H1 (cell line): ENCODE measurements around the gene ARHGEF28. TPM values are rescaled to one million over a fixed set of nuclear protein-coding genes. Genes with fewer than 3 reads are reported as not detected.

ENCODE experiments used
- CTCF ChIA-PET: fragments of 300-600 bp; sonication (Branson Sonifier 250); formaldehyde crosslinking; loops from one replicate; lab custom pipeline; 2021; ENCODE audit not compliant: partially characterized antibody; lab: Charles Lee
- POLR2A ChIA-PET: fragments of 300-600 bp; sonication (Branson Sonifier 250); formaldehyde crosslinking; loops from one replicate; lab custom pipeline; 2021; ENCODE audit warnings: inconsistent platforms; ENCODE audit not compliant: partially characterized antibody; lab: Charles Lee
- DNase-seq, 2 experiments: peaks; one replicate each; pipeline versions ENCODE4 v3.0.0 to v3.0.0-alpha.2; 2010 to 2022; ENCODE audit warnings: low spot score in 2 of 2, low read depth in 1 of 2, mixed read lengths in 1 of 2
- FAIRE-seq: peaks from 2 replicates; lab custom pipeline; 2011; peaks lifted over from hg19 to GRCh38; lab: Jason Lieb, UNC
- H2AFZ ChIP-seq: 2 replicates; pipeline ENCODE4 v1.8.1; 2012; ENCODE audit warnings: low read length, inconsistent platforms
- H2AK5ac ChIP-seq: 2 replicates; pipeline ENCODE4 v1.6.1; 2013; ENCODE audit warnings: low read depth, low read length
- H2BK120ac ChIP-seq: replicated peaks from 2 replicates; pipeline ENCODE3; 2013; ENCODE audit warnings: low read depth, low read length, inconsistent platforms
- H2BK12ac ChIP-seq: 2 replicates; pipeline ENCODE4 v1.6.1; 2013; ENCODE audit warnings: low read depth, low read length
- H2BK15ac ChIP-seq: 2 replicates; pipeline ENCODE4 v1.6.1; 2013; ENCODE audit warnings: low read length
- H2BK20ac ChIP-seq: 2 replicates; pipeline ENCODE4 v1.6.1; 2013; ENCODE audit warnings: low read length
- H2BK5ac ChIP-seq: 2 replicates; pipeline ENCODE4 v1.6.1; 2013; ENCODE audit warnings: low read depth, low read length
- H3K14ac ChIP-seq: 2 replicates; pipeline ENCODE4 v1.6.1; 2013; ENCODE audit warnings: inconsistent platforms; ENCODE audit not compliant: insufficient read length
- H3K18ac ChIP-seq: 2 replicates; pipeline ENCODE4 v1.6.1; 2013; ENCODE audit warnings: low read length; ENCODE audit errors: extremely low read depth
- H3K23ac ChIP-seq: 2 replicates; pipeline ENCODE4 v1.6.1; 2013; ENCODE audit warnings: inconsistent platforms; ENCODE audit not compliant: insufficient read length
- H3K23me2 ChIP-seq: 2 replicates; pipeline ENCODE4 v1.6.1; 2013; ENCODE audit warnings: low read depth, low read length
- H3K27ac ChIP-seq: 2 replicates; pipeline ENCODE4 v1.6.1; 2011; ENCODE audit warnings: low read depth, low read length, inconsistent platforms
- H3K27me3 ChIP-seq, 4 experiments: replicated peaks in 1 of 4; 1 replicate in 1 of 4; 2 replicates in 3 of 4; pipeline versions ENCODE4 v1.6.1 to v1.8.1; 2011 to 2013; ENCODE audit warnings: low read length in 3 of 4, mild to moderate bottlenecking in 3 of 4, inconsistent platforms in 2 of 4, mixed read lengths in 2 of 4, moderate library complexity in 1 of 4; ENCODE audit not compliant: control insufficient read depth in 3 of 4, insufficient read depth in 3 of 4; ENCODE audit errors: extremely low read depth in 1 of 4
- H3K36me3 ChIP-seq, 4 experiments: 2 replicates each; pipeline versions ENCODE4 v1.6.1 to v1.8.1; 2011 to 2013; ENCODE audit warnings: mild to moderate bottlenecking in 4 of 4, low read length in 3 of 4, moderate library complexity in 2 of 4, control low read depth in 1 of 4, inconsistent platforms in 1 of 4; ENCODE audit not compliant: insufficient read depth in 4 of 4, control insufficient read depth in 2 of 4
- H3K4ac ChIP-seq: replicated peaks from 2 replicates; pipeline ENCODE3; 2013; ENCODE audit warnings: low read length, low read depth, mixed read lengths, inconsistent platforms; ENCODE audit not compliant: insufficient read length
- H3K4me1 ChIP-seq, 4 experiments: replicated peaks in 1 of 4; 1 replicate in 1 of 4; 2 replicates in 3 of 4; pipeline versions ENCODE4 v1.6.1 to v1.8.1; 2011 to 2013; ENCODE audit warnings: low read length in 3 of 4, inconsistent platforms in 2 of 4, mixed read lengths in 1 of 4; ENCODE audit not compliant: insufficient read depth in 4 of 4, control insufficient read depth in 3 of 4
- H3K4me2 ChIP-seq, 2 experiments: 2 replicates each; pipeline versions ENCODE4 v1.6.1 to v1.8.1; 2011 to 2013; ENCODE audit warnings: low read depth in 2 of 2, low read length in 2 of 2, control low read depth in 1 of 2, inconsistent platforms in 1 of 2, mild to moderate bottlenecking in 1 of 2; ENCODE audit not compliant: insufficient read depth in 1 of 2
- H3K4me3 ChIP-seq, 4 experiments: fragments of 200-600, 300-600 bp in 1 of 4; sonication (generic), shearing (Covaris generic), sonication (Bioruptor Twin) in 1 of 4; 2 replicates each; pipeline versions ENCODE4 v1.5.1 to v1.8.1; 2011 to 2016; ENCODE audit warnings: low read length in 4 of 4, low read depth in 3 of 4, control low read depth in 2 of 4, inconsistent platforms in 2 of 4, mild to moderate bottlenecking in 2 of 4, mixed read lengths in 1 of 4, moderate library complexity in 1 of 4; ENCODE audit not compliant: insufficient read depth in 2 of 4; ENCODE audit errors: extremely low read depth in 1 of 4
- H3K56ac ChIP-seq: replicated peaks from 2 replicates; pipeline ENCODE3; 2013; ENCODE audit warnings: low read depth, mild to moderate bottlenecking, mixed read lengths, low read length, inconsistent platforms; ENCODE audit not compliant: insufficient read length
- H3K79me1 ChIP-seq: 2 replicates; pipeline ENCODE4 v1.6.1; 2013; ENCODE audit warnings: low read depth, low read length, control low read depth
- H3K79me2 ChIP-seq, 2 experiments: 2 replicates each; pipeline versions ENCODE4 v1.6.1 to v1.8.1; 2012 to 2013; ENCODE audit warnings: low read length in 2 of 2, mild to moderate bottlenecking in 2 of 2, inconsistent platforms in 1 of 2; ENCODE audit not compliant: insufficient read depth in 2 of 2, control insufficient read depth in 1 of 2
- H3K9ac ChIP-seq, 4 experiments: replicated peaks in 1 of 4; 1 replicate in 1 of 4; 2 replicates in 3 of 4; pipeline versions ENCODE4 v1.6.1 to v1.8.1; 2011 to 2013; ENCODE audit warnings: low read depth in 3 of 4, low read length in 3 of 4, control low read depth in 2 of 4, mild to moderate bottlenecking in 2 of 4, moderate library complexity in 2 of 4, inconsistent platforms in 1 of 4; ENCODE audit errors: extremely low read depth in 1 of 4
- H3K9me3 ChIP-seq, 2 experiments: 2 replicates each; pipeline versions ENCODE4 v1.6.1 to v1.8.1; 2012 to 2013; ENCODE audit warnings: mild to moderate bottlenecking in 2 of 2, moderate library complexity in 2 of 2, control low read depth in 1 of 2, inconsistent platforms in 1 of 2, low read depth in 1 of 2, low read length in 1 of 2, mixed read lengths in 1 of 2; ENCODE audit not compliant: insufficient read depth in 2 of 2
- H4K20me1 ChIP-seq, 2 experiments: replicated peaks in 1 of 2; 2 replicates each; pipeline versions ENCODE3 to v1.8.1; 2011 to 2013; ENCODE audit warnings: inconsistent platforms in 2 of 2, low read length in 2 of 2, mild to moderate bottlenecking in 1 of 2; ENCODE audit not compliant: insufficient read depth in 2 of 2, control insufficient read depth in 1 of 2
- H4K5ac ChIP-seq: 2 replicates; pipeline ENCODE4 v1.6.1; 2013; ENCODE audit warnings: low read length, low read depth, mixed read lengths, inconsistent platforms; ENCODE audit not compliant: insufficient read length
- H4K8ac ChIP-seq: 2 replicates; pipeline ENCODE4 v1.8.0; 2013; ENCODE audit warnings: mild to moderate bottlenecking, moderate library complexity, low read length, inconsistent platforms; ENCODE audit not compliant: insufficient read depth; ENCODE audit errors: extremely low read depth
- H4K91ac ChIP-seq: replicated peaks from 2 replicates; pipeline ENCODE3; 2013; ENCODE audit warnings: low read length, mixed read lengths, inconsistent platforms; ENCODE audit not compliant: insufficient read length
- CEBPB ChIP-seq: IDR thresholded peaks from 2 replicates; pipeline ENCODE4 v1.6.1; 2012; ENCODE audit warnings: low read depth, low read length
- CHD1 ChIP-seq: IDR thresholded peaks from 2 replicates; pipeline ENCODE4 v1.6.1; 2012; ENCODE audit warnings: low read depth, low read length, improper control_type of control experiment
- WGBS, 2 experiments: shearing (Covaris generic) in 1 of 2; methylation state at CpG; one replicate each; pipeline versions ENCODE4 v1.1.6 to v1.1.7; 2013 to 2015; ENCODE audit warnings: low lambda C conversion rate in 2 of 2, mixed read lengths in 2 of 2, inconsistent platforms in 1 of 2, low coverage in 1 of 2, missing lambda C conversion rate in 1 of 2; ENCODE audit not compliant: insufficient replicate concordance in 2 of 2, insufficient coverage in 1 of 2, insufficient read length in 1 of 2; ENCODE audit errors: extremely low coverage in 1 of 2, missing lambda C conversion rate in 1 of 2; 5-methylcytosine and 5-hydroxymethylcytosine counted together
- polyA plus RNA-seq, 7 experiments: library from polyadenylated mRNA; depleted of rRNA in 3 of 7; stranded (reverse) in 5 of 7; unstranded in 2 of 7; fragments of >200 nt in 5 of 7; fragments of 200-250 nt in 2 of 7; gene quantifications; 1 replicate in 5 of 7; 2 replicates in 1 of 7; 4 replicates in 1 of 7; pipeline versions ENCODE4 v1.2.1 to v1.2.3, GENCODE V29; 2011 to 2013; ENCODE audit warnings: missing spikeins in 2 of 7, mixed read lengths in 2 of 7
- total RNA-seq: library from RNA; stranded (reverse); fragmentation: NEBNext Ultra II Directional; extraction: Animal tissue kit (Norgen Biotek cat#: 25700); gene quantifications from 2 replicates; pipeline ENCODE4 v1.2.1, GENCODE V29; 2021

ARHGEF28 gene
- total and polyA plus RNA-seq, 2 of the 8 experiments (the other 6 are each of a cell fraction or from before 2014, with no cell fraction given), result 0.33 to 1.0 TPM

DNA sequence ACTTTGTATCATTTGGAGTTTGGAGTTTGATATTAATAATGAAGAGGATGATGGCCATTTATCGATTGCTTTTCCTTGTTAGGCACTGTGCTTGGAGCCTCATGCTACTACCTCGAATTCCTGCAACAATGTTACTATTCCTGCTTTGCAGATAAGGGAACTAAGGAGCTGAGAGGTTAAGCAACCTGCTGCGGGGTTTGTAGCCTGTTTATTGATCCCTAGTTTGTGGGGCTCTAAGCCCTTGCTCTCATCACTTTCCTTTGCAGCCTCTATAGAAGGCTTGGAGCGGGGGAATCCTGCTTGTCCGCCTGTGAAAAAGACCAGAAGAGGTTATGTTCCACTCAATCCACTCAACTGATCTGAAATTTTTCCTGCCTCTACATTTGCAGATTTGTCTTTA lies 15.8 kb downstream of the ARHGEF28 start:
- Histone ChIP-seq H3K4me2 (no peak overlapping the region), H3K4ac (no peak overlapping the region), H2AK5ac (no peak overlapping the region), H2BK120ac (no peak overlapping the region), H2AFZ (no peak overlapping the region), H3K23me2 (no peaks in the 10 kb centered on the region; the same call in 1 of the 2 replicates), H3K23ac (no peak overlapping the region), H2BK12ac (no peak overlapping the region), H4K5ac (no peak overlapping the region), H3K27ac (no peak overlapping the region), H3K36me3 (no peaks in the 10 kb centered on the region), H4K8ac (no peak overlapping the region), H2BK15ac (no peak overlapping the region), H3K27me3 (no peaks in the 10 kb centered on the region; a peak in 1 of 7 replicates), H4K20me1 (no peaks in the 10 kb centered on the region), H3K4me3 (no peak overlapping the region), H3K18ac (no peak overlapping the region), H3K4me1 (peaks cover 3 to 9% (median 4%) of the 10 kb centered on the region in 4 experiments; a peak in 6 of 7 replicates), H3K79me1 (no peaks in the 10 kb centered on the region), H3K14ac (no peak overlapping the region), H4K91ac (no peak overlapping the region), H3K9ac (no peak overlapping the region), H2BK5ac (no peak overlapping the region), H3K56ac (no peak overlapping the region), H3K9me3 (no peaks in the 10 kb centered on the region), H2BK20ac (no peak overlapping the region), H3K79me2 (no peaks in the 10 kb centered on the region)
- no peak for FAIRE-seq
- POLR2A ChIA-PET, result no interaction called here
- no peak for TF ChIP-seq CHD1
- TF ChIP-seq CEBPB, result peak; percentile 38; the same call in 1 of the 2 replicates
- no peak for DNase-seq
- WGBS, 2 experiments, result 75% methylated on average over 5 of the region's 5 CpGs; no CpG with 5 or more reads in 1 of the 2 experiments
- CTCF ChIA-PET, result interaction anchor here (0.7 to 1.4 kb wide), 3 partner anchors 54 to 1402 kb away, joined by 3 to 4 read pairs (median 4); no protein-coding TSS in a partner anchor
